NOMO-1 treated with DMSO at 0.1 percent for 48 hours (cell line): ENCODE results near the gene PCYT2.
A peak's percentile ranks its signal among the peaks of the same experiment; 100 is the strongest.

Experiments
- DNase-seq: peaks from one replicate; lab custom pipeline; 2025; ENCODE audit not compliant: unreplicated experiment; lab: John Stamatoyannopoulos, UW

Gene PCYT2

DNA sequence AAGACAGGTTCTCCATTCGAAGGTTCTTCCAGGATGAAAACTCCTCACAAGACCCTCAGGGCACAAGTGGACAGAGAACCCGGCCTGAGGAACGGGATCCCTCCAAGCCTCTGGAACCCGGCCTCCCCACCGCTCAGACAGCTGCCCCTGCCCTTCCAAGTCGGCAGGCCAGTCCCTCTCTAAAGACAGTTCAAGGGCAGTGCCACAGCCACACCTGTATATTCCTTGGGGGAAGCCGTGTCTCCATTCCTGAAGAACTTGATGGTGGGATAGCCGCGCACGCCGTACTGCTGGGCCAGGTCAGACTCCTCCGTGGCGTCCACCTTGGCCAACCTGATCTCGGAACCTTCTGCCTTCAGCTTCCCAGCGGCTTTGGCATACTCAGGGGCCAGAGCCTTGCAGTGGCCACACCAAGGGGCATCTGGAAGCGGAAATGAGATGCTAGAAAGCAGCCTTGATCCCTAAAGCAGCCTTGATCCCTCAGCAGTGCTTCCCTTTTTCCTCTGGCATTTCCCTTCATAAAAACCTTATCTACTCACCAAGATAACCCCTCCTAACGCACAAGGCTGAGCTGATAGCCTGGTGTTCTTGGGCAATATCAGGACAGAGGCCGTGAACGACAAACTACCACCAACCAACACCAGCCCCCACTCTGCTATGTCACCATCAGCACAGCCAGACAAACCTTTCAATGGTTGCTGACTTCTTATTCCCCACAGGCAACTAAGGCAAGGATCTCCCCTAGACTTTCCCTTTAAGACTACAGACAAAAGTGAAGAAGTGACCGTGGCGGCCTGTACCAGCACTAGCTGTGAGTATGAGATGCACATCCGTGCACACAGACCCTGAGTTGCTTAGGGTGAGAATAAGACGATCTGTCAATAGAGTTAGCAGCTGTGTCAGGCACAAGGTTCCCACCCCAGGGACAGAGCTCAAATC, 52.0 kb downstream of the PCYT2 start:
- peak; percentile 33 for DNase-seq

GRCh38 chr17:81858170-81858966, 52.8 kb downstream of the PCYT2 start:
- DNase-seq, result no peak

DNA sequence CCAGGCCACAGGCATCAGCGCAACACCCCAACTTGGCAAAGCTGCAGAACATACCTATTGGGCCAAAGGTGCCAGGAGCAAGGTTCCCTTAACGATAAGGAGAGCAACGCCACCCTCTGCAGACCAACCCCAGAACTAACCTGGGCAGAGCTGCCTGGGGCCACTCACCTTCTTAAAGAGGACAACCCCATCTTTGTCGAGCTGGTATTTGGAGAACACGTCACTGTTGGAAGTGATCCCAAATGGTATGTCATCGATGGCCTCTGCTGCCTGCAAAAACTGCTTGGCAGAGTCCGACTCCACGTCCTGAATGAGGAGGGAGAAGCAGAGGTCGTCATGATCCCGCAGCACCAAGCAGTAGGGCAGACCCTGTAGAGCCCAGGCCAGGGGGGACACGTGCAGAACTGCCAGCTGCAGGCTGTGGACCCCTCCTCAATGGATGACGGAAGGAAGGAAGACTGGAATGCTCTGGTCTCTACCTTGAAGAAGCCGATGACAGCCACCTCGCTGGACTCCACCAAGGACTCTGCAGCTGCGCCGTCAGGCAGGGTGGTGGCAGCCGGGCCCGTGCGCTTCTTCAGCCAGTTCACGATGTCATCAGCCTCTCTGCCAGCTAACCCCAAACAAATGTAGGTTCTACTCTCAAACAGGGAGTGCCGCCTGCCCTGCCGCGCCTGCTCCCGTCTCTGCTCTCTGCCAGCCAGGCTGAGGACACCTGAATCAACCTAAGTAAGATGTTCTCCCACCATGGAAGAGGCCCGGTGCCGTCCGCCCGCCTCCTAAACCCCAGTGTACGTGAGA, 56.0 kb downstream of the PCYT2 start:
- DNase-seq, result no peak

DNA sequence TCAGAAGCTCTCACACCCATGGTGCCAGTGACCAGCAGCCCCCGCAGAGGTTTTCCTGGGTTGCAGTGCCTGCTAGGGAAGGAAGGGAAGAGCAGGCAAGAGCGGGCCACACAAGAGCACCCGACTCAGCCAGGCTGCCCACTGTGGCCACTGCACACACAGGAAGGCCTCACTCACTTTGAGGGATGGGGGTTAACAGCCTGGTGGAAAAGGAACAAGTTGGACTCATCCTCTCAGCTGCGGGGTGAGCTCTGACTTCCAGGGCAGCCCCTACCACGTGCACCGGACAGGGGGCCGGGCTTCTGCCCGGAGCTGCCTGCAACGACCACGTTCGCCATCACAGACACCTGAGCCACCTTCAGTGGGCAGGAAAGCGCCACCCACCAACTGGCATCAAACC, 59.0 kb downstream of the PCYT2 start:
- DNase-seq, result no peak

- no peak for DNase-seq
Measured at GRCh38 chr17:81851423-81851822, 59.8 kb downstream of the PCYT2 start.
